ENCODE measurements around the gene KCTD21.

DNA sequence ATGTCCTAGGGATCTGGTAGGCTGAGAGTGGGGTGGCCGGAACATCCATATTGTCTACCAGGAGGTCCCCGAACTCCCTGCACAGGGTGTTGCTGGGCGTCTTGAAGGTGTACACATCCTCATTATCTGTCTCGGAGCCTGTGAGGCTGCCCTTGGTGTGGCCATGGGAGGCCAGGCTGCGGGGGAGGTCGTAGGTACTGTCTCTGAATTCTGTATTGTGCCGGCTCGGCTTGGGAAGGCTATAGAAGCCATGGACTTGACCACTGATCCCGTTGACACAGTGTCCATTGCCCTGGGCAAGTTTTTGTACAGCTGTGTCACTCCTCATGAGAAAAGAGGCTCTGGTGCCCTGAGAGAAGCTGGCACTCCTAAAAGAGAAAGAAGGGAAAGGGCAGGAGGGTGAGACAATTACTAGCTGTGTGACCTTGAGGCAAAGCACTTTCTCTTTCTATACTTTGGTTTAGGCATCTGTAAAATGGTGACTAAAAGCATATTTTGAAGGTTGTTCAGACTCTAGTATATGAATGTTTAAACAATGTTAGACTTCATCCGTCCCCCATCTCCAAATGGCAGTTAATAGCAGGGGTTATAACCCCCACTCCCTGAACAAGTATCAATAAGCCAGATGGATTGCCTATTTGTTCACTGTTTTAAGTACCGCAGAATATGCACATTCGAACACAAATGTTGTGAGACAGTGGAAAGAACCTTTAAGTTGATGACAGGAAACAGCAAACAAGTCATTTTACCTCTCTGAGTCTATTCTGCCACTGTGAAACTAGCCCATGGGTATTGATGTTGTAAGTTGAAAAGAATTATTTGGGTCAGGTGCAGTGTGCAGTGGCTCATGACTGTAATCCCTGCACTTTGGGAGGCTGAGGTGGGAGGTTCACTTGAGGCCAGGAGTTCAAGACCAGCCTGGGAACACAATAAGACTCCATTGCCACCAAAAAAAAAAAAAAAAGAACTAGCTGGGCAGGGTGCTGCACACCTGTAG lies 38.6 kb upstream of the KCTD21 start:
- TF ChIP-seq CTCF (IDR thresholded peaks at IDR 0.05; ENCODE audit: insufficient read depth, low read length): no peak
- TF ChIP-seq POLR2AphosphoS5 (IDR thresholded peaks at IDR 0.05; ENCODE audit: low read depth): no peak
- no peak for TF ChIP-seq REST (IDR thresholded peaks at IDR 0.05; ENCODE audit: insufficient replicate concordance, low read depth)
- no peak for TF ChIP-seq GABPA (IDR thresholded peaks at IDR 0.05; ENCODE audit: low read depth)
- TF ChIP-seq SPI1 (IDR thresholded peaks at IDR 0.05; ENCODE audit: borderline replicate concordance, low read depth): no peak
